Parathyroid adenoma (tissue), 2 donors: ENCODE measurements around the gene ANTKMT.

Source experiments
- H2AFZ ChIP-seq: fragments of 300-600 bp; sonication (generic); one replicate; pipeline ENCODE4 v1.7.0; 2017; ENCODE audit warnings: antibody characterized with exemption, mild to moderate bottlenecking
- H3K27ac ChIP-seq: fragments of 300-600 bp; sonication (generic); one replicate; pipeline ENCODE4 v1.7.0; 2017
- H3K27me3 ChIP-seq: fragments of 300-600 bp; sonication (generic); one replicate; pipeline ENCODE4 v1.7.0; 2017; ENCODE audit warnings: low read length; ENCODE audit not compliant: control insufficient read depth, insufficient read depth
- H3K36me3 ChIP-seq: fragments of 300-600 bp; sonication (generic); one replicate; pipeline ENCODE4 v1.7.0; 2017; ENCODE audit warnings: low read length; ENCODE audit not compliant: control insufficient read depth, insufficient read depth
- H3K4me1 ChIP-seq: fragments of 300-600 bp; sonication (generic); one replicate; pipeline ENCODE4 v1.7.0; 2017; ENCODE audit warnings: control low read depth
- H3K4me2 ChIP-seq: fragments of 300-600 bp; sonication (generic); one replicate; pipeline ENCODE4 v1.7.0; 2017; ENCODE audit warnings: low read length
- H3K4me3 ChIP-seq: fragments of 300-600 bp; sonication (generic); one replicate; pipeline ENCODE4 v1.7.0; 2017; ENCODE audit warnings: low read depth, low read length
- H3K79me2 ChIP-seq: fragments of 300-600 bp; sonication (generic); one replicate; pipeline ENCODE4 v1.7.0; 2017; ENCODE audit warnings: control low read depth
- H3K9ac ChIP-seq: fragments of 300-600 bp; sonication (generic); one replicate; pipeline ENCODE4 v1.7.0; 2017; ENCODE audit warnings: mild to moderate bottlenecking
- H3K9me3 ChIP-seq: fragments of 300-600 bp; sonication (generic); one replicate; pipeline ENCODE4 v1.7.0; 2017; ENCODE audit warnings: low read length; ENCODE audit not compliant: control insufficient read depth
- TF ChIP-seq, protein P1 (sequence below): fragments of 300-600 bp; sonication (generic); IDR thresholded peaks from one replicate; pipeline ENCODE4 v1.7.0; 2017; ENCODE audit warnings: antibody characterized with exemption, mild to moderate bottlenecking
- donor health status: primary hyperparathyroidism.

ANTKMT gene

GRCh38 chr16:714558-715476, 6.1 kb upstream of the ANTKMT start, which contains the start of gene METRN:
Gene METRN, plus strand, starts transcription at chr16:715118. Its CDS starts 172 bp downstream, at chr16:715290.
- H3K36me3 ChIP-seq, result no peaks in the 10 kb centered on the region
- no peaks in the 10 kb centered on the region for H3K9me3 ChIP-seq
- H2AFZ ChIP-seq, result peak within 1 kb of the TSS; percentile 56
- H3K9ac ChIP-seq, result no peak within 1 kb of the TSS
- TF ChIP-seq, protein P1, sequence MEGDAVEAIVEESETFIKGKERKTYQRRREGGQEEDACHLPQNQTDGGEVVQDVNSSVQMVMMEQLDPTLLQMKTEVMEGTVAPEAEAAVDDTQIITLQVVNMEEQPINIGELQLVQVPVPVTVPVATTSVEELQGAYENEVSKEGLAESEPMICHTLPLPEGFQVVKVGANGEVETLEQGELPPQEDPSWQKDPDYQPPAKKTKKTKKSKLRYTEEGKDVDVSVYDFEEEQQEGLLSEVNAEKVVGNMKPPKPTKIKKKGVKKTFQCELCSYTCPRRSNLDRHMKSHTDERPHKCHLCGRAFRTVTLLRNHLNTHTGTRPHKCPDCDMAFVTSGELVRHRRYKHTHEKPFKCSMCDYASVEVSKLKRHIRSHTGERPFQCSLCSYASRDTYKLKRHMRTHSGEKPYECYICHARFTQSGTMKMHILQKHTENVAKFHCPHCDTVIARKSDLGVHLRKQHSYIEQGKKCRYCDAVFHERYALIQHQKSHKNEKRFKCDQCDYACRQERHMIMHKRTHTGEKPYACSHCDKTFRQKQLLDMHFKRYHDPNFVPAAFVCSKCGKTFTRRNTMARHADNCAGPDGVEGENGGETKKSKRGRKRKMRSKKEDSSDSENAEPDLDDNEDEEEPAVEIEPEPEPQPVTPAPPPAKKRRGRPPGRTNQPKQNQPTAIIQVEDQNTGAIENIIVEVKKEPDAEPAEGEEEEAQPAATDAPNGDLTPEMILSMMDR, result no peak
- H3K27me3 ChIP-seq, result no peaks in the 10 kb centered on the region
- H3K4me2 ChIP-seq, result peak within 1 kb of the TSS; percentile 74
- peak within 1 kb of the TSS; percentile 45 for H3K4me3 ChIP-seq
- no peak within 1 kb of the TSS for H3K27ac ChIP-seq
- peaks cover 2% of the 10 kb centered on the region for H3K79me2 ChIP-seq
- peaks cover 16% of the 10 kb centered on the region for H3K4me1 ChIP-seq

- Histone ChIP-seq H3K27ac (no peak overlapping the region), H3K4me2 (peak overlapping the region; percentile 74), H3K36me3 (no peaks in the 10 kb centered on the region), H3K27me3 (no peaks in the 10 kb centered on the region), H3K9ac (no peak overlapping the region), H2AFZ (peak overlapping the region; percentile 56), H3K79me2 (peaks cover 2% of the 10 kb centered on the region), H3K4me1 (peaks cover 17% of the 10 kb centered on the region), H3K9me3 (no peaks in the 10 kb centered on the region), H3K4me3 (peak overlapping the region; percentile 45)
- TF ChIP-seq, protein P1, result no peak
Observed at GRCh38 chr16:715477-716199, 5.3 kb upstream of the ANTKMT start.

DNA sequence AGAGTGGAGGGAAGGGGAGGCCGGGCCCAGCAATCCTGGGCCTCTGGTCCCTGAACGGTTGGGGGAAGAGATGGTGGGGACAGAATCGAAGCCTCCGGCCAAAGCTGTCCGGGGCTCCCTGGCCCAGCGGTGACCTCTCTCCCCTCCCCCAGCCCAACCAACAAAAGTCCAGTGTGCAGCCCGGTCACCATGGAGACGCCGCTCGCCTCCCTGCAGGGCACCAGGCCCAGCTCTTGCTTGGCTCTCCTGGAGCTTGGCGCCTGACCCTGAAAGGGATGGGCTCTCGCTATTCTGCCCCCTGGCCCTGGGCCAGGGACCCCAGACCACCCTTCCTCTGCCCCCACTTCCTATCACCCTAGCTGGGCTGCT, 4.8 kb upstream of the ANTKMT start:
- Histone ChIP-seq H3K36me3 (no peaks in the 10 kb centered on the region), H3K4me3 (peak overlapping the region; percentile 43), H3K9ac (no peak overlapping the region), H3K27ac (no peak overlapping the region), H3K4me2 (peak overlapping the region; percentile 74), H3K9me3 (no peaks in the 10 kb centered on the region), H3K79me2 (peaks cover 2% of the 10 kb centered on the region), H2AFZ (peak overlapping the region; percentile 40), H3K4me1 (peaks cover 17% of the 10 kb centered on the region), H3K27me3 (no peaks in the 10 kb centered on the region)
- TF ChIP-seq, protein P1, result no peak

GRCh38 chr16:716768-717325, 4.1 kb upstream of the ANTKMT start:
- Histone ChIP-seq H3K36me3 (no peaks in the 10 kb centered on the region), H3K4me1 (peaks cover 17% of the 10 kb centered on the region), H3K4me3 (no peak overlapping the region), H3K4me2 (no peak overlapping the region), H3K79me2 (peaks cover 2% of the 10 kb centered on the region), H3K27ac (no peak overlapping the region), H3K9me3 (no peaks in the 10 kb centered on the region), H2AFZ (no peak overlapping the region), H3K27me3 (no peaks in the 10 kb centered on the region), H3K9ac (no peak overlapping the region)
- TF ChIP-seq, protein P1, result no peak
